Activated T-cell treated with anti-CD3 and anti-CD28 coated beads, Interleukin-2, amount 50 U/mL, for 72 hours (primary cell): ENCODE results near the gene OLFM3. TPM values are rescaled to one million over a fixed set of nuclear protein-coding genes. Genes with fewer than 3 reads are reported as not detected.

Experiments used
- ATAC-seq, 2 donors: fragments of 150-1000 bp; cut with Tn5 transposase; replicated peaks in 1 of 2; 2 replicates each; pipeline ENCODE4 v1.10.0; 2021; ENCODE audit warnings: moderate library complexity in 2 of 2, mild to moderate bottlenecking in 1 of 2
- DNase-seq, 2 donors: peaks; one replicate each; pipeline ENCODE4 v3.0.0; 2021 to 2022; ENCODE audit warnings: mixed read lengths in 1 of 2
- H3K27ac Mint-ChIP-seq: one replicate; pipeline ENCODE4 v1.8.0; 2022; ENCODE audit warnings: mild to moderate bottlenecking, moderate library complexity, mixed read lengths
- H3K27me3 Mint-ChIP-seq: one replicate; pipeline ENCODE4 v1.8.0; 2022; ENCODE audit warnings: low read depth, mixed read lengths
- H3K36me3 Mint-ChIP-seq, 2 donors: one replicate each; pipeline ENCODE4 v1.8.0; 2022; ENCODE audit warnings: mixed read lengths in 2 of 2, mild to moderate bottlenecking in 1 of 2; ENCODE audit not compliant: insufficient read depth in 2 of 2
- H3K4me1 Mint-ChIP-seq: one replicate; pipeline ENCODE4 v1.8.0; 2022; ENCODE audit warnings: low read depth, mixed read lengths
- H3K4me3 Mint-ChIP-seq, 2 donors: one replicate each; pipeline ENCODE4 v1.8.0; 2022; ENCODE audit warnings: mild to moderate bottlenecking in 2 of 2, mixed read lengths in 2 of 2, moderate library complexity in 2 of 2
- H3K9me3 Mint-ChIP-seq, 2 donors: one replicate each; pipeline ENCODE4 v1.8.0; 2022; ENCODE audit warnings: mixed read lengths in 2 of 2
- total RNA-seq, 2 donors: library from RNA; stranded (reverse); gene quantifications; one replicate each; pipeline ENCODE4 v1.2.3, GENCODE V29; 2022

OLFM3 gene
- total RNA-seq, 2 donors from 2014 or later, result not detected

- H3K4me3 Mint-ChIP-seq, result no peak overlapping the region
Observed at GRCh38 chr1:101928829-101929228, 67.9 kb downstream of the OLFM3 start.

GRCh38 chr1:101924700-101925099 lies 72.0 kb downstream of the OLFM3 start:
- no peak overlapping the region for H3K4me3 Mint-ChIP-seq
- no peak for DNase-seq
- no peak for ATAC-seq
- no peaks in the 10 kb centered on the region for H3K36me3 Mint-ChIP-seq
- no peaks in the 10 kb centered on the region for H3K4me1 Mint-ChIP-seq
- no peaks in the 10 kb centered on the region for H3K9me3 Mint-ChIP-seq
- no peaks in the 10 kb centered on the region for H3K27me3 Mint-ChIP-seq
- no peak overlapping the region for H3K27ac Mint-ChIP-seq

More at GRCh38 chr1:101928829-101929228, 67.9 kb downstream of the OLFM3 start:
- no peak for DNase-seq
- Mint-ChIP-seq H3K27me3 (no peaks in the 10 kb centered on the region), H3K4me1 (no peaks in the 10 kb centered on the region), H3K27ac (no peak overlapping the region), H3K9me3 (peaks cover 0 to 3% of the 10 kb centered on the region in 2 donors), H3K36me3 (no peaks in the 10 kb centered on the region)
- ATAC-seq, result no peak

GRCh38 chr1:101920577-101920976 lies 76.1 kb downstream of the OLFM3 start:
- Mint-ChIP-seq H3K27ac (no peak overlapping the region), H3K4me3 (no peak overlapping the region), H3K27me3 (no peaks in the 10 kb centered on the region), H3K36me3 (no peaks in the 10 kb centered on the region), H3K9me3 (no peaks in the 10 kb centered on the region), H3K4me1 (no peaks in the 10 kb centered on the region)
- DNase-seq, result no peak
- no peak for ATAC-seq

GRCh38 chr1:101918277-101918676 lies 78.4 kb downstream of the OLFM3 start:
- H3K27me3 Mint-ChIP-seq, result no peaks in the 10 kb centered on the region
- no peaks in the 10 kb centered on the region for H3K4me1 Mint-ChIP-seq
- ATAC-seq (no peak), DNase-seq (no peak)
- H3K9me3 Mint-ChIP-seq, result no peaks in the 10 kb centered on the region
- no peak overlapping the region for H3K4me3 Mint-ChIP-seq
- H3K36me3 Mint-ChIP-seq, result no peaks in the 10 kb centered on the region
- no peak overlapping the region for H3K27ac Mint-ChIP-seq

GRCh38 chr1:101915597-101915996 lies 81.1 kb downstream of the OLFM3 start:
- Mint-ChIP-seq H3K36me3 (no peaks in the 10 kb centered on the region), H3K4me3 (no peak overlapping the region), H3K9me3 (no peaks in the 10 kb centered on the region), H3K4me1 (no peaks in the 10 kb centered on the region), H3K27ac (no peak overlapping the region), H3K27me3 (no peaks in the 10 kb centered on the region)
- DNase-seq (no peak), ATAC-seq (no peak)

- DNase-seq, result no peak
- H3K27me3 Mint-ChIP-seq, result no peaks in the 10 kb centered on the region
- no peaks in the 10 kb centered on the region for H3K36me3 Mint-ChIP-seq
- H3K9me3 Mint-ChIP-seq, result no peaks in the 10 kb centered on the region
- no peak for ATAC-seq
- no peak overlapping the region for H3K27ac Mint-ChIP-seq
- no peak overlapping the region for H3K4me3 Mint-ChIP-seq
- no peaks in the 10 kb centered on the region for H3K4me1 Mint-ChIP-seq
Observed at GRCh38 chr1:101914473-101915242, 82.1 kb downstream of the OLFM3 start.

GRCh38 chr1:101911894-101912293 lies 84.8 kb downstream of the OLFM3 start:
- H3K9me3 Mint-ChIP-seq, result no peaks in the 10 kb centered on the region
- DNase-seq (no peak), ATAC-seq (no peak)
- H3K4me3 Mint-ChIP-seq, result no peak overlapping the region
- no peak overlapping the region for H3K27ac Mint-ChIP-seq
- H3K4me1 Mint-ChIP-seq, result no peaks in the 10 kb centered on the region
- H3K36me3 Mint-ChIP-seq, result no peaks in the 10 kb centered on the region
- no peaks in the 10 kb centered on the region for H3K27me3 Mint-ChIP-seq

GRCh38 chr1:101908980-101909379 lies 87.7 kb downstream of the OLFM3 start:
- ATAC-seq, result no peak
- no peaks in the 10 kb centered on the region for H3K27me3 Mint-ChIP-seq
- no peaks in the 10 kb centered on the region for H3K4me1 Mint-ChIP-seq
- no peak overlapping the region for H3K4me3 Mint-ChIP-seq
- H3K9me3 Mint-ChIP-seq, result no peaks in the 10 kb centered on the region
- H3K27ac Mint-ChIP-seq, result no peak overlapping the region
- DNase-seq, result no peak
- no peaks in the 10 kb centered on the region for H3K36me3 Mint-ChIP-seq

GRCh38 chr1:101907264-101907663 lies 89.5 kb downstream of the OLFM3 start:
- H3K4me1 Mint-ChIP-seq, result no peaks in the 10 kb centered on the region
- no peak overlapping the region for H3K4me3 Mint-ChIP-seq
- H3K9me3 Mint-ChIP-seq, result no peaks in the 10 kb centered on the region
- H3K27me3 Mint-ChIP-seq, result no peaks in the 10 kb centered on the region
- H3K27ac Mint-ChIP-seq, result no peak overlapping the region
- no peaks in the 10 kb centered on the region for H3K36me3 Mint-ChIP-seq
- ATAC-seq, result no peak
- no peak for DNase-seq

GRCh38 chr1:101905283-101905835 lies 91.4 kb downstream of the OLFM3 start:
- Mint-ChIP-seq H3K4me3 (no peak overlapping the region), H3K27ac (no peak overlapping the region), H3K4me1 (no peaks in the 10 kb centered on the region), H3K27me3 (no peaks in the 10 kb centered on the region), H3K36me3 (no peaks in the 10 kb centered on the region), H3K9me3 (no peaks in the 10 kb centered on the region)
- no peak for DNase-seq
- no peak for ATAC-seq

GRCh38 chr1:101902199-101902598 lies 94.5 kb downstream of the OLFM3 start:
- Mint-ChIP-seq H3K4me3 (no peak overlapping the region), H3K27ac (no peak overlapping the region), H3K27me3 (no peaks in the 10 kb centered on the region), H3K4me1 (no peaks in the 10 kb centered on the region), H3K36me3 (no peaks in the 10 kb centered on the region), H3K9me3 (no peaks in the 10 kb centered on the region)
- ATAC-seq, result no peak
- DNase-seq, result no peak

- no peak overlapping the region for H3K4me3 Mint-ChIP-seq
- DNase-seq (no peak), ATAC-seq (no peak)
- H3K36me3 Mint-ChIP-seq, result no peaks in the 10 kb centered on the region
- no peaks in the 10 kb centered on the region for H3K4me1 Mint-ChIP-seq
- peaks cover 0 to 2% of the 10 kb centered on the region in 2 donors for H3K9me3 Mint-ChIP-seq
- H3K27ac Mint-ChIP-seq, result no peak overlapping the region
- no peaks in the 10 kb centered on the region for H3K27me3 Mint-ChIP-seq
Observed at GRCh38 chr1:101898137-101898536, 98.6 kb downstream of the OLFM3 start.

GRCh38 chr1:101884621-101885020 lies 112.1 kb downstream of the OLFM3 start:
- no peak for DNase-seq
- Mint-ChIP-seq H3K27ac (no peak overlapping the region), H3K4me3 (no peak overlapping the region), H3K36me3 (no peaks in the 10 kb centered on the region), H3K9me3 (peaks cover 1 to 2% of the 10 kb centered on the region in 2 donors), H3K27me3 (no peaks in the 10 kb centered on the region), H3K4me1 (no peaks in the 10 kb centered on the region)
- ATAC-seq, result no peak

- no peak overlapping the region for H3K4me3 Mint-ChIP-seq
- DNase-seq, result no peak
Observed at GRCh38 chr1:101875891-101876290, 120.8 kb downstream of the OLFM3 start.

More at GRCh38 chr1:101875891-101876290, 120.8 kb downstream of the OLFM3 start:
- Mint-ChIP-seq H3K27ac (no peak overlapping the region), H3K9me3 (no peaks in the 10 kb centered on the region), H3K4me1 (no peaks in the 10 kb centered on the region), H3K27me3 (no peaks in the 10 kb centered on the region), H3K36me3 (no peaks in the 10 kb centered on the region)
- no peak for ATAC-seq
